Amygdala (tissue), 56 donors: ENCODE data around the gene KLF13.
A peak's percentile ranks its signal among the peaks of the same experiment; 100 is the strongest.

Experiments used
- DNase-seq, 56 donors: peaks; one replicate each; lab custom pipeline; 2025; lab: John Stamatoyannopoulos, UW

Gene KLF13

DNA sequence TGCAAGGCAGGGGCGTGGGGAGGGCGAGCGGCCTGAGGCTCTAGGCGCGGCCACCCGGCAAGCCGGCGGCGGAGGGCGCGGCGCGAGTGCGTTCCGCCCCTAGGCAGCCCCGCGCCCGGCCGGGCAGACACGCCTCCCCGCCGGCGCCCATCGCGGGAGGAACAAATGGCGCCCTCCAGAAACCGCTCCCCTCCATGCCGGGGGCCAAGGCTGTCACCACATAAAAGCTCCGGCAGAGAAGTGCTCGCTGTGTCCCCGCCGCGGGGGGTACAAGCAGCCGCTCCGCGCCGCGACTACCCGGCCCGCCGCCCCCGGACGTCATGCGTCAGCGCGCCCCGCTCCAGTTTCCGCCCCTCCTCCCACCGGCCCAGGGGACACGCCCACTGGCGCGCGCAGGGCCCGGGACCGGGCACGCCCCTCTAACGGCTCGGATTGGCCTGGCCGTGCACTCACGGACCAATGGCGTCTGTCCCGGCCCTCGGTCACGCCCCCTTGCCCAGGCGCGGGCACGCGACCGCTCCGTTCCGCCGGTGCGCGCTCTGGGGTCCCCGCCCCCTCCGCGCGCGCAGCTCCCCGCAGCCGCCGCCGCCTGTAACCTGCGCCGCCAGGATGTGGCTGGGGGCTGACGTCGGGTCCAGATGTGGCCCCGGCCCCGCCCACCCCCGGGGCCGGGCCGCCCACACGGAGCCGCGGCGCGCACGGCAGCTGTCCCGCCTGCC is at the start of gene KLF13:
TSS of gene KLF13 (plus strand) at position 680 of the 719 bp plus-strand sequence. CDS start 378 bp downstream, outside the sequence.
- peak; percentile 75 to 100 (median 97) for DNase-seq

DNA sequence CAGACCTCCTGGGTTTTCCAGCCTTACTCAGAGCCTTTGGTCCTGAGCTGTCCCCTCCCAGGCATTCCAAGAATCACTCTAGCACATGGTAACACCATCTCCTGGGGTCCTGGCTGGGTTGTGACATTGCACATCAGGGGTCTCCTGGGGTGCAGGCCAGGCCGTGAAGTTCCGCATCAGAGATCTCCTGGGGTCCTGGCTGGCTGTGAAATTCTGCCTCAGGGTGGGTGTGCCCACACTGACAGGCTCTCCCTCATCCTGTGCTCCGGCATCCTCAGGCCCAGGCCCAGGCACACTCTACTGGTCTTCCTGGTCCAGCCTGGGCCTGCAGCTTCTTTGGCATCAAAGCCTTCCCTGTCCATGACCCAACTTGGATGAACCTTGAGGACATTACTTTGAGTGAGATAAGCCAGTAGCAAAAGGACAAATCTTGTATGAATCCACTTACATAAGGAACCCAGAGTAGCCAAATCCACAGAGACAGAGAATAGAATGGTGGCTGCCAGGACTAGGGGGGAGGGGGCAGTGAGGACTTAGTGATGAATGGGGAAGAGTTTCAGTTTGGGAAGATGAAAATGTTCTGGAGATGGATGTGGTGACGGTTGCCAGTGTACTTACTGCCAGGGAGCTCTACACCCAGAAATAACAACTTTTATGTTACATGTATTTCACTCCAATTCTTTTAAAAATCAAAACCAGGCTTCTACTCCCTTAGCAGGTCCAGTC is 49.1 kb upstream of the KLF13 start:
- no peak for DNase-seq

DNA sequence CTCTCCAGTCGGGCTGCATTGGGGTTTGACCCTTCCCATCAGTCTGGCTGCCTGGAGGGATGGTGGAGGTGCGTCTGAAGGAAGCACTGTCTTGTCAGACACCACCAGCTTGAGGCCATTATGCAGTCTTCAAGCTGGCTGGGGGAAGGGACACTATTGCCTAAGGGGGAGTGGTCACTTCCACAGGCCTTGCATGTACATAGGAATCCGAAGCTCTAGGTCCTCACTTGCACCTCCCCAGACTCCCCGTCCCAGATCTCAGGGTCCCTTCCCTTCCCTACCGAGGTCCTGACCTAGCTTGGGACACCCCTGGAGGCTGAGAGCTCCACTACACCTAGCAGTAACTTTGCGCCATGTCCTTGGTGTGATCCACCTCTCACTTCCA is 48.6 kb upstream of the KLF13 start:
- DNase-seq: no peak

DNA sequence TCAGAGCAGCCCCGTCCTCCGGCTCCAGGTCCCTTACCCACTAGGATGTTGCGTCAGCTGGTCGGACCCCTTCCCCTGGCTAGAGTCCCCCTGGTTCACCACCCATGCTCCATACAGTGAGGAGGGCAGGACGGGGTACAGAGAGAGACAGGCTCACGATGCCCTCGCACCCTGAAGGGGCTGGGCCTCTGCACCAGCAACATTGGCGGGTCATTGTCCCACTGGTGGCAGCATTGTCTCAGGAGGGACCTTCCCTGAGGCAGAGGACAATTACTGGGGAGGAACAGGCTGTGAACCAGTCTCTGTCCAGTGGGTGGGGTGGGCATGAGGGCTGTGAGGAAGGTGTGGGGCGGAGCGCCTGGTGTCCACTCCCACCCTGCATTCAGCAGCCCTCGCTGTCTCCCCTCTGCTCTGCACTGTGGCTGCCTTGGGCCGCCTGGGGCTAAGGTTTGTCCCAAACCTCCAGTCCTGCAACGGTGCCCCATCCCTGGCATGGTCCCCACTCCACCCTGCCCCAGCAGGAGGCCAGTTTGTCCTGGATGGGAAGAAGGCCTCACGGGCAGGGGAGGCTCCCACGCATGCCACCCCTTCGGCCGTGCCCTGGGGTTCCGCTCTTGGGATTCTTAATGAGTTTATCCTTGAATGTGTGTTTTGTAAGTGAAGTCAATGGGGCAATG is 48.0 kb upstream of the KLF13 start:
- no peak for DNase-seq

DNA sequence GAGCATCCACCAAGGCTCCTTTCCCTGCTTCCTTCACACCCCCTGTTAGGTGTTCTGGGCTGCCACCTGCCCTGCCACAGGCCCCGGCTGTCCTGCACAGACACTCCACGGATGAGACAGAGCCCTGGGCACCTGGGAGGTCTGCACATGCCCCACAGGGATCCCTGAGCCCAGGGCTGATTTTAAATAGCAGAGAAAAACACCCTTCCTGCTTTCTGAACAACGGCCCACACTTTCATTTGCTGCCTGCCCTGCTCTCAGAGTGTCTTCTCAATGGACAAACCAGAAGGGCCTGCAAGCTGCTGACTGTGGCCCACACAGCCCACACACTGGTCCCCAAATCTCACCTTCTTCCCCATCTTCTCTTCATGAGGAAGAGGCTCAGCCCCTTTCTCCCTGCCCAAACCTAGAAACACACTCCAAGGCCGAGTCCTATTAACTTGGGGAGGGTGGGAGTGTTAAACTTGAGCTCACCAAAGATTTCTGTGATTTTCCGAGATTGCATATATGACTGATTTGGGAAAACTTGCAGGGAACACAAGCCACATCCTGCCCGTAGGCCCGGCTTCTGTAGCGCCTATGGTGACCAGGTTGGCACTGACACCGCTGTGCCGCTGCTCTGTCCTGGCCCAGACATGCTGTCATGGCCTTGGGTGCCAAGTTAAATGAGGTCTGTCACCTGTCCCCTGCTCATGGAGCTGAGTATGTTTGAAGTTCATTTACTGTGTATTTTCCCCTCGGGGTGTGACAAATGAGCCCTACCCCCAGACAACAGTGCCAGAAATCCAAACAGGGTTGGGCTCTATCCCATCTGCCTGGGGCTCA is 47.2 kb upstream of the KLF13 start:
- DNase-seq: peak in 3 of 56 donors; percentile 40 to 76 (median 75)

DNA sequence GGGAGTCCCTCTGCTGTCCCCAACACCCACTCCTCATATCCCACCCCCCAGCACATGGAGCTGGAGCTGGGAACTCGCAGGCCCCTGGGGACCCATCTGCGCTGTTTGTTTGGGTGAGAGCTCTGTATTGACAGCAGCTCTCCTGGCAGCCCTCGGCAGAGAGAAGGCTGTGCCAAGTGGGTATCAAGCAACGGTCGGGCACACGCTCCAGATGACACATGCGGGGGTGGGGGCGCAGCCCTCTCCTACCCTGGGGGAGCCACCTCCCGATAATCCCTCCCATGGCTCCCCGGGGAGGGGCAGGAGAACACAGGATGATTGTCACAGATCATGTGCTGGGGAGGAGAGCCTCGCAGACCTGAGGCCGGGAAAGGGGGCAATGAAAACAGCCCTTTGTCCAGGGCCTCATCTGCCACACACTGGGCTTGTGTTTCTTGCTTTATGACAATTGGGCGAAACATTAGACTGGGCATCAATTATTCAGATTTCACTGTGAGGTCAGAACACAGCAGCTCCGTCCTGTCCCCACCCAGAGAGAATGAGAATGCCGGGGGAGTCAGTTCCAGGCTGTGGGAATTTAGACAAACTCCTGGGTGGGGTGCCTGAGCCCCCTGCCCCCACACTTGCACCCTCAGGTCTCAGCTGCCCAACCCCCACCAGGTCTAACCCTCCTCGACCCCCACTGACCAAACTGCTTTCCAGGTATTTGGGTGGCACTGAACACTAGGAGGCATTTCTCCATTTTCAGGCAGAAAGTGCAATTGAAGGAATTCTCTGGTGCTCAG is 46.4 kb upstream of the KLF13 start:
- DNase-seq: peak in 53 of 56 donors; percentile 49 to 95 (median 88)

DNA sequence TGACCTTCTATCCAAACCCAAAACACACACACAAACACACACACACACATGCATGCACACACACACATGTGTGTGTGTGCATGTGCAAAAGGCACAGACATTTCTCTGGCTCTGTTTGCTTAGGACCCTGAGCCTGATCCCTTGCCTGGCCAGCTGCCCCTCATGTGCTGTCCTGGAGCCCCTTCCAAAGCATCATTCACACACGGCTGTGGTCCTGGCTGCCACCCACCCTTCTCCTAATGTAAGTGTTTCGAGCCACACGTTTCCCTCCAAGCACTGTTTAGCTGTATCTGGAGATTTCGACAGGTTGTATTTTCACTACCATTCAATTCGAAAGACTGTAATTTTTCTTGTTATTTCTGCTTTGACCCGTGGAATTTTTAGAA is 45.8 kb upstream of the KLF13 start:
- no peak for DNase-seq

DNA sequence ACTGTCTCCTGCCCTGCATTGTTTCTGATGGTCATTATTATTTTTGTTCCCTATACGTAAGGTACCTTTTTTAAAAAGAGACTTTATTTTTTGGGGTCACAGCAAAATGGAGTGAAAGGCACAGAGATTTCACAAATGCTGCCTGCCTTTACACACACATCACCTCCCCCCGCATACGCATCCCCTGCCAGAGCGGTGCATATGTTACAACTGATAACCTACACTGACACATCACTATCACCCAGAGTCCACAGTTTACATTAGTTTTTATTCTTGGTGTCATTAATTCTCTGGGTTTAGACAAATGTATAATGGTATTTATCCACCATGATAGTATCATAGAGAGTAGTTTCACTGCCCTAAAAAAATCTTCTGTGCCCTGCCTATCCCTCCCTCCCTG is 43.6 kb upstream of the KLF13 start:
- DNase-seq: no peak

DNA sequence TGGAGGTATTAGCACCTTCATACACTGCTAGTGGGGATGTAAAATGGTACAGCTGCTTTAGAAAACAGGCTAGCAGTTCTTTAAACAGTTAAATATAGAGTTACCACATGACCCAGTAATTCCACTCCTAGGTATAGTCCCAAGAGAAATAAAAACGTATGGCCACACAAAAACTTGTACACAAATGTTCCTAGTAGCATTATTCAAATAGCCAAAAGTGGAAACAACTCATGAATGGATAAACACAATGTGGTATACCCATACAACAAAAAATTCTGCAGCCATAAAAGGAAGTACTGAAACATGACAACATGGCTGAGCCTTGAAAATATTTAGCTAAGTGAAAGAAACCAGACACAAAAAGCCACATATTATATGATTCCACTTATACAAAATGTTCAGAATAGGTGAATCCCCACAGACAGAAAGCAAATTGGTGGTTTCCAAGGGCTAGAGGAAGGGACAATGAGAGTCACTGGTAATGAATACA is 40.8 kb upstream of the KLF13 start:
- no peak for DNase-seq

DNA sequence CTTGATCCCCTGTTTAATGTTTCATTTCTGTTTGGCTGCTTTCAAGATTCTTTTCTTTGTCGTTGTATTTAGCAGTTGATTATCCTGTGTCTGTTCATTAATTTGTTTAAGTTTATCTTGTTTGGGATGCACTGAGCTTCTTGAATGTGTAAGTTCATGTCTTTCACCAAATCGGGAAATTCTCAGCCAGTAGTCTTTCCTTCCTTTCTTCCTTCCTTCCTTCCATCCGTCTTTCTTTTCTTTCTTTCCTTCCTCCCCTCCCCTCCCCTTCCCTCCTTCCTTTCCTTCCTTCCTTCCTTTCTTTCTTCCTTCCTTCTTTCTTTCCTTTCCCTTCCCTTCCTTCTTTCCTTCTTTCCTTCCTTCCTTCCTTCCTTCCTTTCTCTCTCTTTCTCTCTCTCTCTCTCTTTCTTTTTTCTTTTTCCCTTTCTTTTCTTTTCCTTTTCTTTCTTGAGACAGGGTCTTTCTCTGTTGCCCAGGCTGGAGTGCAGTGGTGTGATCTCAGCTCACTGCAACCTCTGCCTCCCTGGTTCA is 35.5 kb upstream of the KLF13 start:
- DNase-seq: no peak

DNA sequence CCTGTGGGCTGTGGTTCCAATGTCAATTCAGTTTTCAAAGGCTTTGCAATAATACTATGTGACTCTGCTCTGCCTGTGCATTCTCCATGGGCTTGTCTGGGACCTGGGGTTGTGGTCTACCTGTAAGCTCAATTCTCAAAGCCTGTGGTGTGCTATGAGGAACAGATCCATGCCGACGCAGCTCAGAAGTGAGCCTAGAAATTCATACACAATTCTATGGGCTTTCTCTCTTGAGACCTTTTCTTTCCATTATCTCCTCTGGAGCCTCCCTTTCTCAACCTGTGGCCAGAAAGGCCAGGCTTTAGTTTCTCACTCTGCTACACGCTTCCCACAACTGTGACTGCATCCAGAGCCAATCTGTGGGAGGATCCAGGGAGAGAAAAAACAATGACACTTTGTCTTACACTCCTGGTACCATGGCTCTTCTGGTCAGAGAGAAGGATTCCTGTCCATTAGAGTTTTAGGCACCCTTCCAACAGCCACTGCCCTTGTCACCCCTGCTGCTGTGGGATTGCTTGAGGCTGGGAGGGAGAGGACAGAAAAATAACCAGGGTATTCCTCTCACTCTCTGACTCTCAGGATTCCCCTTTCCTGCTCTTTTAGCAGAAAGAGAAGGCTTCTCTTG is 34.1 kb upstream of the KLF13 start:
- peak in 20 of 56 donors; percentile 16 to 79 (median 60) for DNase-seq

DNA sequence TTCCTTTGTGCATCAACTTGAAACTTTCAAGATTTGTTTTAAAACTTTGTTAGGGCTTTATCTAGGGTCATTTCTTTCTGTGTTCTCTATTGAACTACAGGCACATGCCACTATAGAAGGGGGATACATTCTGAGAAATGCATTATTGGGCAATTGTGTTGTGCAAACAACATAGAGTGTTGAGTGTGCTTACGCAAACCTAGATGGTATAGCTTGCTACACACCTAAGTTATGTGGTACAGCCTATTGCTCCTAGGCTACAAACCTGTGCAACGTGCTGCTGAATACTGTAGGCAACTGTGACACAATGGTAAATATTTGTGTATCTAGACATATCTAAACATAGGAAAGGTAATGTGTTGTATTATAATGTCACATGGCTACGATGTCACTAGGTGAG is 33.0 kb upstream of the KLF13 start:
- no peak for DNase-seq

DNA sequence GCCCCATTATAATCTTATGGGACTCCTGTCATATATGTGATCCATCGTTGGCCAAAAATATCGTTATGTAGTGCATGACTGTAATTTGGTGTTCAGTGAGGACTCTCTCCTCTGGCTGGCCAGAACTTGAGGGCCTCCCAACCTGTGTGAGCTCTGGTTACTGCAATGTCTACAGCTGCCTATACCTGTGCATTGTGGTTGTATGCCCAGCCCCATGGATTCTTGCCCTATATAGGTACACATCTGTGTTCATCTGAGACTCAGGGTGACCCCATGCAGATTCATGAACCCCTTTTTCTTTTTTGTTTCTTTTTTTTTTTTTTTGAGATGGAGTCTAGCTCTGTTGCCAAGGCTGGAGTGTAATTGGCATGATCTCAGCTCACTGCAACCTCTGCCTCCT is 32.6 kb upstream of the KLF13 start:
- DNase-seq: no peak

DNA sequence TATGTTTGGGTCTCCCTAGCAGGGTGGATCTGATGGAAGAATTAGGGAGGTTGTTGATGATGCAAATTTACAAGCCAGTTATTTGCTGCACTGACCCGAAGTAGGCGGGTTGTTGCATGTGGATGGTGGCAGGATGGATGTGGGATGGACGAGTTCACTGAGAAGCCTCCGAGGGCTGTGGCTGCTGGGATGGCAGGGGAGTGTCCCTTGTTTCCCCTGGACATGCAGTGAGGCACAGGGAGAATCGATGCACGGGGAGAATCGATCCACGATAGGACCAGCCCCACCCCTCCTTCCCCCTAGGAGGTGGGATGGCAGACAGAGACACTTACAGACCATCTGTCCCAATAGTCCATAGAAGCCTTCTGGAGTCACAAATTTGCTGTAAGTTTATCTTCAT is 31.0 kb upstream of the KLF13 start:
- DNase-seq: peak in 3 of 56 donors; percentile 40 to 57 (median 49)

DNA sequence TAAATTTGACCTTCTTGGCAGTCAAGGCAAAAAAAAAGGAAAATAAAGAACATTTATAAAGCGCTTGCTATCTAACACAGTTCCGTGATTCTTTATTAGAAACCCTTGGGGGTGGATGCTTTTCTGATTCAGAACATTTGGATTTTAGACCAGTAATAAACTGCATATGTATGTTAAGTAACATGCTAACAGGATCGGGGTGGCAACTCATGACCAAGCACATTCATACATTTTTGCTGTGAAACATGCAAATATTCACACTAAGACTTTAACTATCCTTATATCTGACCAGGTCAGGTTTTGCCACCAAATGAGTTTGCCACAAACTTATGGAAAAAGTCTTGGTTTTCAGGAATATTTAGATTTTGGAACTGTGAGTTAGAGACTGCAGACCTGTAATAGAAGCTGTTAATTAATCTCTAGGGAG is 30.4 kb upstream of the KLF13 start:
- no peak for DNase-seq

DNA sequence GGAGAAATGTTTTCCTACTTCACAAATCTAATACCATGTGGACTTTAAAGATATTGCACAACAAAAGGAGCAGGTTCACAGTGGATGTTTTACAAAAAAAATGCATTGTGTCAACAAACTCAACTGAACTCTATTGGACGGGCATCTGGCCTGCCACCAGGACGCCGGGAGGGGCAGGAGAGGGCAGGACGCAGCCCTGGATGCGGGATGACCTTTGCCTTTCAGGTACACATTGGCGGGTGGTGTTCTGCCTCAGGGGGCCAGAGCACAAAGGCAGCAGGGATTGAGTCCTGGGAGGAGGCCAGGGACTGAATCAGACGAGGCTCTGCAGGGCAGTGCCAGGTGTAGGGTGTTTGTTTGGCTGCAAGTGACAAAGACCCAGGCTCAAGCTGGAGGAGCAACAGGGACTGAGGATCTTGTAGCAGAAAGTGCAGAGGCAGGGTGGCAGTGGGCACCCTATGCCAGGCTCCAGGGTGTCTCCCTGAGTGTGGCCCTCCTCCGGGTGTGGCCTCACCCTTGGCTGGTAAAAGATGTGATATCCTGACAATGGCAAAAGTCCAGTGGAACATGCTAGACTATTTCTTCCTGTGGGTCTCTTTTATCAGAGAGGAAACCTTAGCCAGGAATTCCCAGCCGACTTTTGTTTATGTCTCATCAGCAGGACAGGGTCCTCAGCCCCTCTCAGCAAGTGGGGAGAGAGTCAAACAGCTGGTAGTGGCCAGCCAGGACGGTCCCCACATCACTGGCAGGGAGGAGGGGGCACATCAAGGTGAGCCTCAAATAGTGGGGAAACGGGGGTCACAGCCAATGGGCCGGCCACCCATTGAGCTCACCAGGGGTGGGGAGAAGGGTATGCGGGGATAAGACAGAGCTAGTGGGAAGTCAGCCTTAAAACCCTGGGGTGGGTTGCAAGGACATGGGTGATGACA is 29.7 kb upstream of the KLF13 start:
- peak in 2 of 56 donors; percentile 42 to 48 for DNase-seq

DNA sequence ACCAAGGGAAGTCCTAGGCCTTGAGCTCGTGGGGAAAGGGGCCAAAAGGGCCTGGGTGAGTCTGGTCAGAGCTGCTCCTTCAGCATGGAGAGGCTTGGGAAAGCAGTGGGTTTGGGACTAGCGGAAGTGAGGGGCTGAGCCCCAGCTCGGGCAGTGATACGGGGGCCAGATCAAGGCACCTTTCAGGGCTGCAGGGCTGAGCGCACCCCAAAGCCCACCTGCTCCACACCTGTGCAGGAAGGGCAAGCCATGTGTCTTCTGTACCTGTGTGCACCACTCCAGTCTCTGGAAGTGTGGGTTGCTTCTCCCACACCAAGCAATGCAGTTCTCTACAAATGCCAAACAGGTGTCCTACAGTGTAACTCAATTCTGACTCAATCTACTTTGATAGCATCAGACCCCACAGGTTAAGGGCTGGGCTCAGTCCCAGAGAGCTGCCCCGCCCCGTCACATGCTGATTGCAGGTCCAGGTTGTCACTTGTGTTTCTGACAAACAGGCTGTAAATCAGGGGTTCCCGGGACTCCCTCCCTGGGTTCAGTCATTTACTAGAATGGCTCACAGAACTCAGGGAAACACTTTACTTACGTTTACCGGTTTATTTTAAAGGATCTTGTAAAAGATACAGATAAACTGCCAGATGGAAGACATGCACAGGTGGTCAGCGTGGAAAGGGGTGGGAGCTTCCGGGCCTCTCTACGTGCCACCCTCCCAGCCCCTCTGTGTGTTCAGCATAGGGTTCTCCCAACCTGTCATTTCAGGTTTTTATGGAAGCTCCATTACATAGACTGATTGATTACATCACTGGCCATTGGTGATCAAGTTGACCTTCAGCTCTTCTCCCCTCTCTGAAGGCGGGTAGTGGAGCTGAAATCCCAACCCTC is 28.8 kb upstream of the KLF13 start:
- DNase-seq: no peak
